K562 (cell line): ENCODE measurements around the gene TXNL1. TPM values are rescaled to one million over a fixed set of nuclear protein-coding genes. Genes with fewer than 3 reads are reported as not detected.
A peak's percentile ranks its signal among the peaks of the same experiment; 100 is the strongest.

ENCODE experiments used
- CCAR2 ChIP-seq: fragments of 200-400 bp; formaldehyde crosslinking; IDR thresholded peaks from 2 replicates; pipeline ENCODE4 v1.6.1; 2017; ENCODE audit warnings: mild to moderate bottlenecking, low read depth, low read length
- HDAC3 ChIP-seq: fragments of 450-650 bp; IDR thresholded peaks from 2 replicates; pipeline ENCODE4 v1.6.1; 2018; ENCODE audit warnings: borderline replicate concordance, mild to moderate bottlenecking, moderate library complexity; ENCODE audit not compliant: partially characterized antibody
- MYBL2 ChIP-seq, 2 experiments: fragments of 450-650 bp in 1 of 2; sonication (generic) in 1 of 2; formaldehyde crosslinking in 1 of 2; IDR thresholded peaks; 2 replicates each; pipeline versions ENCODE4 v1.6.1 to v1.8.1; 2017 to 2022; ENCODE audit warnings: borderline replicate concordance in 1 of 2, inconsistent platforms in 1 of 2, low read depth in 1 of 2, mild to moderate bottlenecking in 1 of 2, missing genetic modification reagents in 1 of 2, moderate library complexity in 1 of 2
- NCOA1 ChIP-seq: fragments of 450-650 bp; IDR thresholded peaks from 2 replicates; pipeline ENCODE4 v1.6.1; 2016; ENCODE audit warnings: low read depth
- PYGO2 ChIP-seq: fragments of 450-650 bp; IDR thresholded peaks from 2 replicates; pipeline ENCODE4 v1.6.1; 2016; ENCODE audit warnings: mild to moderate bottlenecking, missing genetic modification characterization, moderate library complexity, missing compliant biosample characterization
- TAF1 ChIP-seq: IDR thresholded peaks from 2 replicates; pipeline ENCODE4 v1.6.1; 2011; ENCODE audit warnings: mild to moderate bottlenecking, low read length, moderate library complexity; ENCODE audit not compliant: insufficient read depth, control insufficient read depth, severe bottlenecking; ENCODE audit errors: extremely low read depth
- polyA plus RNA-seq, 8 experiments: library from polyadenylated mRNA; depleted of rRNA in 4 of 8; stranded (reverse) in 5 of 8; unstranded in 3 of 8; fragments of >200 nt; fragmentation: Nextera tagmentation in 2 of 8; fragmentation: Illumina TruSeq in 1 of 8; extraction: Ambion mirVana in 2 of 8; extraction: Trizol in 1 of 8; gene quantifications; 2 replicates each; pipeline versions ENCODE4 v1.2.1 to v1.2.3, GENCODE V29; 2011 to 2014; ENCODE audit warnings: inconsistent platforms in 1 of 8, missing spikeins in 1 of 8
- total RNA-seq, 7 experiments: library from RNA; depleted of rRNA in 6 of 7; stranded (reverse); fragments of >200 nt in 6 of 7; fragmentation: Illumina TruSeq in 2 of 7; extraction: Trizol in 2 of 7; gene quantifications; 2 replicates each; pipeline versions ENCODE4 v1.2.1 to v1.2.3, GENCODE V29; 2011 to 2021; ENCODE audit warnings: low replicate concordance in 1 of 7
- TF ChIP-seq, protein P1 (sequence below): sonication (generic); formaldehyde crosslinking; IDR thresholded peaks from 2 replicates; pipeline ENCODE4 v1.8.0; 2022; ENCODE audit warnings: mild to moderate bottlenecking, missing genetic modification reagents
- TF ChIP-seq, protein P2 (sequence below): fragments of 250-450 bp; sonication (Bioruptor Pico); IDR thresholded peaks from 2 replicates; pipeline ENCODE4 v1.5.0; 2021; ENCODE audit warnings: mild to moderate bottlenecking, borderline replicate concordance
- TF ChIP-seq, protein P3 (sequence below): fragments of 200-800 bp; sonication (Bioruptor generic); IDR thresholded peaks from 2 replicates; pipeline ENCODE4 v1.6.1; 2017; ENCODE audit warnings: missing genetic modification characterization, missing compliant biosample characterization

Gene TXNL1
- total and polyA plus RNA-seq, 9 of the 15 experiments (the other 6 are each of a cell fraction or from before 2014, with no cell fraction given) = 45.4 to 103 (median 65.7) TPM

DNA sequence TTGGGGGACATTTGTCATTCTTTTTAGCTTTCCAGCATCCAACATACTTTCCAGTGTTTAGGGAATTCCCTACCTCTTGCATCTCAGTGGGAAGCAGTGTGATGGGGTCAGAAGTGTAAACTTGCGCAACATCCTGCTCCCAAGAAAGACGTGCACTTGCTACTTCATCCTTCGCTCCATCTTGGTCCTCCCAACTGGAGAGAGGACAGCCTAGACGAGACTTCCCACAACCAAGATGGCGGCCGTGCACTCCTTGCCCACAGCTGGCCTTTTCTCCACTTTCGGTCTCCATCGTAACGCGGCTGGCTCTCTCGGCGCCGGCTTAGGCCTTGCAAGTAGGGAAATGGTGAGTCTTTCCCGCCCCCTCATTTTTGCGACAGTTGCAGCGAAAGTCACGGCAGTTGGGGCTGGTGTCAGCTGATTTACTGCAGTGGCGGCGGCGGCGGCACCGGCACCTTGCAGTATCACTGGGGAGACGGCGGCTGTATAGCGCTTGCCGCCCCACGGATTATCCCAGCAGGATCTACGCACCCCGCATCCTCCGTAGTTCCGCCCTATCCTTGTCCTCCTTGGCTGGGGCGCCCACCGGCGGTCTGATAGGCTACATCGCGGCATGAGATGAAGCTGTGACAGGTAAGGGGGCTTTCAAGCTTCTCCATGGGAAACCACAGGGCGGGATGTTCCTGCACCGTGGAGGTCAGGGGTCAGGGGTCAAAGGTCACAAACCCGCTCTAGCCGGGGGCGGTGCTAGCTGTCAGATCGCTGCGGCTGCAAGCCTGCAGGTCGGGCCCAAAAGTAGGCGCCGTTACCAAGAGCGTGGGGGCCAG is 12.8 kb upstream of the TXNL1 start, which contains the start of gene WDR7 (continued):
- TF ChIP-seq, protein P1, sequence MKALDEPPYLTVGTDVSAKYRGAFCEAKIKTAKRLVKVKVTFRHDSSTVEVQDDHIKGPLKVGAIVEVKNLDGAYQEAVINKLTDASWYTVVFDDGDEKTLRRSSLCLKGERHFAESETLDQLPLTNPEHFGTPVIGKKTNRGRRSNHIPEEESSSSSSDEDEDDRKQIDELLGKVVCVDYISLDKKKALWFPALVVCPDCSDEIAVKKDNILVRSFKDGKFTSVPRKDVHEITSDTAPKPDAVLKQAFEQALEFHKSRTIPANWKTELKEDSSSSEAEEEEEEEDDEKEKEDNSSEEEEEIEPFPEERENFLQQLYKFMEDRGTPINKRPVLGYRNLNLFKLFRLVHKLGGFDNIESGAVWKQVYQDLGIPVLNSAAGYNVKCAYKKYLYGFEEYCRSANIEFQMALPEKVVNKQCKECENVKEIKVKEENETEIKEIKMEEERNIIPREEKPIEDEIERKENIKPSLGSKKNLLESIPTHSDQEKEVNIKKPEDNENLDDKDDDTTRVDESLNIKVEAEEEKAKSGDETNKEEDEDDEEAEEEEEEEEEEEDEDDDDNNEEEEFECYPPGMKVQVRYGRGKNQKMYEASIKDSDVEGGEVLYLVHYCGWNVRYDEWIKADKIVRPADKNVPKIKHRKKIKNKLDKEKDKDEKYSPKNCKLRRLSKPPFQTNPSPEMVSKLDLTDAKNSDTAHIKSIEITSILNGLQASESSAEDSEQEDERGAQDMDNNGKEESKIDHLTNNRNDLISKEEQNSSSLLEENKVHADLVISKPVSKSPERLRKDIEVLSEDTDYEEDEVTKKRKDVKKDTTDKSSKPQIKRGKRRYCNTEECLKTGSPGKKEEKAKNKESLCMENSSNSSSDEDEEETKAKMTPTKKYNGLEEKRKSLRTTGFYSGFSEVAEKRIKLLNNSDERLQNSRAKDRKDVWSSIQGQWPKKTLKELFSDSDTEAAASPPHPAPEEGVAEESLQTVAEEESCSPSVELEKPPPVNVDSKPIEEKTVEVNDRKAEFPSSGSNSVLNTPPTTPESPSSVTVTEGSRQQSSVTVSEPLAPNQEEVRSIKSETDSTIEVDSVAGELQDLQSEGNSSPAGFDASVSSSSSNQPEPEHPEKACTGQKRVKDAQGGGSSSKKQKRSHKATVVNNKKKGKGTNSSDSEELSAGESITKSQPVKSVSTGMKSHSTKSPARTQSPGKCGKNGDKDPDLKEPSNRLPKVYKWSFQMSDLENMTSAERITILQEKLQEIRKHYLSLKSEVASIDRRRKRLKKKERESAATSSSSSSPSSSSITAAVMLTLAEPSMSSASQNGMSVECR (CRISPR knock-in tag) = peak; percentile 94
- TF ChIP-seq CCAR2 = no peak
- TF ChIP-seq, protein P2, sequence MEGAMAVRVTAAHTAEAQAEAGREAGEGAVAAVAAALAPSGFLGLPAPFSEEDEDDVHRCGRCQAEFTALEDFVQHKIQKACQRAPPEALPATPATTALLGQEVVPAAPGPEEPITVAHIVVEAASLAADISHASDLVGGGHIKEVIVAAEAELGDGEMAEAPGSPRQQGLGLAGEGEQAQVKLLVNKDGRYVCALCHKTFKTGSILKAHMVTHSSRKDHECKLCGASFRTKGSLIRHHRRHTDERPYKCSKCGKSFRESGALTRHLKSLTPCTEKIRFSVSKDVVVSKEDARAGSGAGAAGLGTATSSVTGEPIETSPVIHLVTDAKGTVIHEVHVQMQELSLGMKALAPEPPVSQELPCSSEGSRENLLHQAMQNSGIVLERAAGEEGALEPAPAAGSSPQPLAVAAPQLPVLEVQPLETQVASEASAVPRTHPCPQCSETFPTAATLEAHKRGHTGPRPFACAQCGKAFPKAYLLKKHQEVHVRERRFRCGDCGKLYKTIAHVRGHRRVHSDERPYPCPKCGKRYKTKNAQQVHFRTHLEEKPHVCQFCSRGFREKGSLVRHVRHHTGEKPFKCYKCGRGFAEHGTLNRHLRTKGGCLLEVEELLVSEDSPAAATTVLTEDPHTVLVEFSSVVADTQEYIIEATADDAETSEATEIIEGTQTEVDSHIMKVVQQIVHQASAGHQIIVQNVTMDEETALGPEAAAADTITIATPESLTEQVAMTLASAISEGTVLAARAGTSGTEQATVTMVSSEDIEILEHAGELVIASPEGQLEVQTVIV (CRISPR knock-in tag) = peak; percentile 96
- no peak for TF ChIP-seq PYGO2
- TF ChIP-seq TAF1 = peak; percentile 18
- TF ChIP-seq, protein P3, sequence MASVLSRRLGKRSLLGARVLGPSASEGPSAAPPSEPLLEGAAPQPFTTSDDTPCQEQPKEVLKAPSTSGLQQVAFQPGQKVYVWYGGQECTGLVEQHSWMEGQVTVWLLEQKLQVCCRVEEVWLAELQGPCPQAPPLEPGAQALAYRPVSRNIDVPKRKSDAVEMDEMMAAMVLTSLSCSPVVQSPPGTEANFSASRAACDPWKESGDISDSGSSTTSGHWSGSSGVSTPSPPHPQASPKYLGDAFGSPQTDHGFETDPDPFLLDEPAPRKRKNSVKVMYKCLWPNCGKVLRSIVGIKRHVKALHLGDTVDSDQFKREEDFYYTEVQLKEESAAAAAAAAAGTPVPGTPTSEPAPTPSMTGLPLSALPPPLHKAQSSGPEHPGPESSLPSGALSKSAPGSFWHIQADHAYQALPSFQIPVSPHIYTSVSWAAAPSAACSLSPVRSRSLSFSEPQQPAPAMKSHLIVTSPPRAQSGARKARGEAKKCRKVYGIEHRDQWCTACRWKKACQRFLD = no peak
- no peak for TF ChIP-seq MYBL2 (IDR thresholded peaks at IDR 0.05; ENCODE audit: low read depth)
- no peak for TF ChIP-seq MYBL2 (CRISPR knock-in tag; IDR thresholded peaks at IDR 0.05; ENCODE audit: borderline replicate concordance)
- peak; percentile 13 for TF ChIP-seq HDAC3
- TF ChIP-seq NCOA1 = no peak
